ENCODE results near the gene HSBP1L1. TPM values are rescaled to one million over a fixed set of nuclear protein-coding genes. Genes with fewer than 3 reads are reported as not detected.
A peak's percentile ranks its signal among the peaks of the same experiment; 100 is the strongest.

HSBP1L1 gene
- total RNA-seq, 1 donor from 2014 or later, result 9.9 TPM

GRCh38 chr18:79983253-79983652 is 18.8 kb downstream of the HSBP1L1 start:
- Mint-ChIP-seq H3K36me3 (peaks cover 21% of the 10 kb centered on the region), H3K4me3 (no peak overlapping the region), H3K27ac (no peak overlapping the region), H3K4me1 (ENCODE audit: unreplicated experiment) (peaks cover 43% of the 10 kb centered on the region), H3K9me3 (no peaks in the 10 kb centered on the region), H3K27me3 (no peaks in the 10 kb centered on the region)
- no peak for DNase-seq (ENCODE audit: extremely low spot score, unreplicated experiment)
- TF ChIP-seq CTCF (conservative IDR thresholded peaks at IDR 0.05), result no peak

GRCh38 chr18:79983793-79984192 is 19.4 kb downstream of the HSBP1L1 start:
- Mint-ChIP-seq H3K27ac (no peak overlapping the region), H3K9me3 (no peaks in the 10 kb centered on the region), H3K36me3 (peaks cover 21% of the 10 kb centered on the region), H3K27me3 (no peaks in the 10 kb centered on the region), H3K4me1 (ENCODE audit: unreplicated experiment) (peaks cover 43% of the 10 kb centered on the region), H3K4me3 (no peak overlapping the region)
- DNase-seq (ENCODE audit: extremely low spot score, unreplicated experiment), result no peak
- no peak for TF ChIP-seq CTCF (conservative IDR thresholded peaks at IDR 0.05)

GRCh38 chr18:79985172-79985571 is 20.7 kb downstream of the HSBP1L1 start:
- no peak overlapping the region for H3K4me3 Mint-ChIP-seq
- H3K36me3 Mint-ChIP-seq, result peaks cover 15% of the 10 kb centered on the region
- DNase-seq (ENCODE audit: extremely low spot score, unreplicated experiment), result no peak
- no peak overlapping the region for H3K27ac Mint-ChIP-seq
- TF ChIP-seq CTCF (conservative IDR thresholded peaks at IDR 0.05), result no peak
- H3K4me1 Mint-ChIP-seq (ENCODE audit: unreplicated experiment), result peaks cover 35% of the 10 kb centered on the region
- no peaks in the 10 kb centered on the region for H3K9me3 Mint-ChIP-seq
- no peaks in the 10 kb centered on the region for H3K27me3 Mint-ChIP-seq

GRCh38 chr18:79986726-79987125 is 22.3 kb downstream of the HSBP1L1 start:
- no peaks in the 10 kb centered on the region for H3K9me3 Mint-ChIP-seq
- peaks cover 29% of the 10 kb centered on the region for H3K4me1 Mint-ChIP-seq (ENCODE audit: unreplicated experiment)
- peak overlapping the region; percentile 93 for H3K27ac Mint-ChIP-seq
- H3K27me3 Mint-ChIP-seq, result no peaks in the 10 kb centered on the region
- peaks cover 14% of the 10 kb centered on the region for H3K36me3 Mint-ChIP-seq
- H3K4me3 Mint-ChIP-seq, result peak overlapping the region; percentile 99
- no peak for DNase-seq (ENCODE audit: extremely low spot score, unreplicated experiment)
- no peak for TF ChIP-seq CTCF (conservative IDR thresholded peaks at IDR 0.05)

GRCh38 chr18:79987566-79987965 is 23.1 kb downstream of the HSBP1L1 start:
- H3K9me3 Mint-ChIP-seq, result no peaks in the 10 kb centered on the region
- H3K4me1 Mint-ChIP-seq (ENCODE audit: unreplicated experiment), result peaks cover 20% of the 10 kb centered on the region
- DNase-seq (ENCODE audit: extremely low spot score, unreplicated experiment), result no peak
- H3K36me3 Mint-ChIP-seq, result peaks cover 11% of the 10 kb centered on the region
- TF ChIP-seq CTCF (conservative IDR thresholded peaks at IDR 0.05), result no peak
- H3K27me3 Mint-ChIP-seq, result no peaks in the 10 kb centered on the region
- peak overlapping the region; percentile 93 for H3K27ac Mint-ChIP-seq
- H3K4me3 Mint-ChIP-seq, result peak overlapping the region; percentile 99

- Mint-ChIP-seq H3K9me3 (no peaks in the 10 kb centered on the region), H3K4me1 (ENCODE audit: unreplicated experiment) (peaks cover 19% of the 10 kb centered on the region), H3K36me3 (peaks cover 11% of the 10 kb centered on the region), H3K4me3 (peak overlapping the region; percentile 99), H3K27ac (peak overlapping the region; percentile 98), H3K27me3 (no peaks in the 10 kb centered on the region)
- peak; percentile 79 for DNase-seq (ENCODE audit: extremely low spot score, unreplicated experiment)
- TF ChIP-seq CTCF (conservative IDR thresholded peaks at IDR 0.05), result peak; percentile 36
Measured at GRCh38 chr18:79988071-79988450, 23.6 kb downstream of the HSBP1L1 start.
